ENCODE measurements around the gene WDR41. TPM values are rescaled to one million over a fixed set of nuclear protein-coding genes. Genes with fewer than 3 reads are reported as not detected.
A peak's percentile ranks its signal among the peaks of the same experiment; 100 is the strongest.

The WDR41 gene
- polyA plus RNA-seq, 2 of the 4 experiments (the other 2 are of a cell fraction) = 62.1 to 88.5 TPM

DNA sequence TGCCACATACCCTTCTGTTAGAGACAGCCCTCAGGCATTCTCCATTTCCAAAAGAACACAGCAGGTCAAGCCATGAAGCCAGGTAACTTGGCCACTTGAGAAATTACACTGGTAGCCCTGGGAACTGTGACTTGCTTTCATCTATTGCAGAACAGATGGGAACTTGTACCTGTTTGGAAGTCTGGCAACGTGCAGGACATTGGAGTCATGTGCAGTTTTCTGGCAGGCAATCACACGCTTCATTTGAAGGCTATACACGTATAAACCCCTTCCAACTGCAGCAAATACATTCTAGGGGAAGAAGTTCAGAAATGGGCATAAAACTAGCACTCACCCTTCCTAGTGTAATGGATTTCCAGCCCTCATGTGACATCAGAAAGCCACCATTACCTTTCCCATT is 54.0 kb downstream of the WDR41 start:
- 57% methylated on average over 3 of the region's 3 CpGs for WGBS (ENCODE audit: missing lambda C conversion rate)
- no peaks in the 10 kb centered on the region for H3K4me1 ChIP-seq
- H3K4me2 ChIP-seq = no peak overlapping the region
- FAIRE-seq = no peak
- POLR2A ChIA-PET = no interaction called here
- TF ChIP-seq RARB (CRISPR knock-in tag; IDR thresholded peaks at IDR 0.05) = no peak
- TF ChIP-seq, protein P1, sequence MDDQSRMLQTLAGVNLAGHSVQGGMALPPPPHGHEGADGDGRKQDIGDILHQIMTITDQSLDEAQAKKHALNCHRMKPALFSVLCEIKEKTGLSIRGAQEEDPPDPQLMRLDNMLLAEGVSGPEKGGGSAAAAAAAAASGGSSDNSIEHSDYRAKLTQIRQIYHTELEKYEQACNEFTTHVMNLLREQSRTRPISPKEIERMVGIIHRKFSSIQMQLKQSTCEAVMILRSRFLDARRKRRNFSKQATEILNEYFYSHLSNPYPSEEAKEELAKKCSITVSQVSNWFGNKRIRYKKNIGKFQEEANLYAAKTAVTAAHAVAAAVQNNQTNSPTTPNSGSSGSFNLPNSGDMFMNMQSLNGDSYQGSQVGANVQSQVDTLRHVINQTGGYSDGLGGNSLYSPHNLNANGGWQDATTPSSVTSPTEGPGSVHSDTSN (IDR thresholded peaks at IDR 0.05) = no peak
- no peak for TF ChIP-seq CBX2 (IDR thresholded peaks at IDR 0.05; ENCODE audit: borderline replicate concordance, low read depth)
- TF ChIP-seq FOSB (CRISPR knock-in tag; IDR thresholded peaks at IDR 0.05) = no peak
- DNase-seq (ENCODE audit: low read depth in 1 of 2, low spot score in 1 of 2) = no peak
- ATAC-seq = no peak
- CTCF ChIA-PET = interaction anchor here (0.6 to 3.1 kb wide), 7 partner anchors 10 to 313 kb away, joined by 3 to 20 read pairs (median 5); no protein-coding TSS in a partner anchor
- no peaks in the 10 kb centered on the region for H3K9me3 ChIP-seq
- H3K4me3 ChIP-seq = no peak overlapping the region
- no peak overlapping the region for H3K27ac ChIP-seq

DNA sequence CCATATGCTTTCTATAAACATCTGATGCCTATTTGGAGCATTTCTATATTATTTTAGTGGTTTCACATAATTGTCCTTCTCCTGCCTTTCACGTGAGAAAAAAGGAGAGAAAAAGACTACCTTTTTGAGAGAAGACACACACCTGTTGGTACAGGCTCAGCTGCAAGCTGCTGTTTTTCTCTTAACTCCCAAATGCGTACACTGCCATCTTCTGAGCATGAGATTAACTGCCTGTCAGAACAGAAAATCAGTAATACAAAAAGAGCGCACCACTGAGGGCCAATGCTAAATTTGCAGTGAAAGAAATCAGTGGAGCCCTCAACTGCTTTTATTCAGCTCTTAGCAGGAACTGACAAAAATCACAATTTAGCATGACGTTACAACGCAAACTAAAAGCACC is 54.9 kb downstream of the WDR41 start:
- TF ChIP-seq CBX8 (IDR thresholded peaks at IDR 0.05) (no peak), HOXB5 (CRISPR knock-in tag; IDR thresholded peaks at IDR 0.05) (no peak), POLR2AphosphoS2 (conservative IDR thresholded peaks at IDR 0.05; ENCODE audit: low read length) (no peak), GATA3 (IDR thresholded peaks at IDR 0.05; ENCODE audit: borderline replicate concordance) (no peak), MAZ (IDR thresholded peaks at IDR 0.05; ENCODE audit: borderline replicate concordance, low read depth, low read length) (no peak), TFCP2L1 (CRISPR knock-in tag; IDR thresholded peaks at IDR 0.05) (no peak), RFX5 (IDR thresholded peaks at IDR 0.05) (no peak), FOSL2 (IDR thresholded peaks at IDR 0.05) (no peak), FOSL2 (CRISPR knock-in tag; IDR thresholded peaks at IDR 0.05) (no peak), JUNB (IDR thresholded peaks at IDR 0.05) (no peak), SMC3 (IDR thresholded peaks at IDR 0.05) (peak; percentile 53), POLR2A (IDR thresholded peaks at IDR 0.05; ENCODE audit: low read length) (no peak), ZSCAN20 (CRISPR knock-in tag; IDR thresholded peaks at IDR 0.05) (no peak), TP53 (CRISPR knock-in tag; IDR thresholded peaks at IDR 0.05) (no peak), JUN (IDR thresholded peaks at IDR 0.05) (no peak), RAD21 (conservative IDR thresholded peaks at IDR 0.05 in 1 of 2, IDR thresholded peaks at IDR 0.05 in 1 of 2) (peak; percentile 54 to 60)
- TF ChIP-seq, protein P2, sequence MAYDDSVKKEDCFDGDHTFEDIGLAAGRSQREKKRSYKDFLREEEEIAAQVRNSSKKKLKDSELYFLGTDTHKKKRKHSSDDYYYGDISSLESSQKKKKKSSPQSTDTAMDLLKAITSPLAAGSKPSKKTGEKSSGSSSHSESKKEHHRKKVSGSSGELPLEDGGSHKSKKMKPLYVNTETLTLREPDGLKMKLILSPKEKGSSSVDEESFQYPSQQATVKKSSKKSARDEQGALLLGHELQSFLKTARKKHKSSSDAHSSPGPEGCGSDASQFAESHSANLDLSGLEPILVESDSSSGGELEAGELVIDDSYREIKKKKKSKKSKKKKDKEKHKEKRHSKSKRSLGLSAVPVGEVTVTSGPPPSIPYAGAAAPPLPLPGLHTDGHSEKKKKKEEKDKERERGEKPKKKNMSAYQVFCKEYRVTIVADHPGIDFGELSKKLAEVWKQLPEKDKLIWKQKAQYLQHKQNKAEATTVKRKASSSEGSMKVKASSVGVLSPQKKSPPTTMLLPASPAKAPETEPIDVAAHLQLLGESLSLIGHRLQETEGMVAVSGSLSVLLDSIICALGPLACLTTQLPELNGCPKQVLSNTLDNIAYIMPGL (CRISPR knock-in tag; IDR thresholded peaks at IDR 0.05; ENCODE audit: borderline replicate concordance) = no peak
- TF ChIP-seq, protein P3, sequence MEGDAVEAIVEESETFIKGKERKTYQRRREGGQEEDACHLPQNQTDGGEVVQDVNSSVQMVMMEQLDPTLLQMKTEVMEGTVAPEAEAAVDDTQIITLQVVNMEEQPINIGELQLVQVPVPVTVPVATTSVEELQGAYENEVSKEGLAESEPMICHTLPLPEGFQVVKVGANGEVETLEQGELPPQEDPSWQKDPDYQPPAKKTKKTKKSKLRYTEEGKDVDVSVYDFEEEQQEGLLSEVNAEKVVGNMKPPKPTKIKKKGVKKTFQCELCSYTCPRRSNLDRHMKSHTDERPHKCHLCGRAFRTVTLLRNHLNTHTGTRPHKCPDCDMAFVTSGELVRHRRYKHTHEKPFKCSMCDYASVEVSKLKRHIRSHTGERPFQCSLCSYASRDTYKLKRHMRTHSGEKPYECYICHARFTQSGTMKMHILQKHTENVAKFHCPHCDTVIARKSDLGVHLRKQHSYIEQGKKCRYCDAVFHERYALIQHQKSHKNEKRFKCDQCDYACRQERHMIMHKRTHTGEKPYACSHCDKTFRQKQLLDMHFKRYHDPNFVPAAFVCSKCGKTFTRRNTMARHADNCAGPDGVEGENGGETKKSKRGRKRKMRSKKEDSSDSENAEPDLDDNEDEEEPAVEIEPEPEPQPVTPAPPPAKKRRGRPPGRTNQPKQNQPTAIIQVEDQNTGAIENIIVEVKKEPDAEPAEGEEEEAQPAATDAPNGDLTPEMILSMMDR (IDR thresholded peaks at IDR 0.05) = peak; percentile 51
- TF ChIP-seq, protein P4, sequence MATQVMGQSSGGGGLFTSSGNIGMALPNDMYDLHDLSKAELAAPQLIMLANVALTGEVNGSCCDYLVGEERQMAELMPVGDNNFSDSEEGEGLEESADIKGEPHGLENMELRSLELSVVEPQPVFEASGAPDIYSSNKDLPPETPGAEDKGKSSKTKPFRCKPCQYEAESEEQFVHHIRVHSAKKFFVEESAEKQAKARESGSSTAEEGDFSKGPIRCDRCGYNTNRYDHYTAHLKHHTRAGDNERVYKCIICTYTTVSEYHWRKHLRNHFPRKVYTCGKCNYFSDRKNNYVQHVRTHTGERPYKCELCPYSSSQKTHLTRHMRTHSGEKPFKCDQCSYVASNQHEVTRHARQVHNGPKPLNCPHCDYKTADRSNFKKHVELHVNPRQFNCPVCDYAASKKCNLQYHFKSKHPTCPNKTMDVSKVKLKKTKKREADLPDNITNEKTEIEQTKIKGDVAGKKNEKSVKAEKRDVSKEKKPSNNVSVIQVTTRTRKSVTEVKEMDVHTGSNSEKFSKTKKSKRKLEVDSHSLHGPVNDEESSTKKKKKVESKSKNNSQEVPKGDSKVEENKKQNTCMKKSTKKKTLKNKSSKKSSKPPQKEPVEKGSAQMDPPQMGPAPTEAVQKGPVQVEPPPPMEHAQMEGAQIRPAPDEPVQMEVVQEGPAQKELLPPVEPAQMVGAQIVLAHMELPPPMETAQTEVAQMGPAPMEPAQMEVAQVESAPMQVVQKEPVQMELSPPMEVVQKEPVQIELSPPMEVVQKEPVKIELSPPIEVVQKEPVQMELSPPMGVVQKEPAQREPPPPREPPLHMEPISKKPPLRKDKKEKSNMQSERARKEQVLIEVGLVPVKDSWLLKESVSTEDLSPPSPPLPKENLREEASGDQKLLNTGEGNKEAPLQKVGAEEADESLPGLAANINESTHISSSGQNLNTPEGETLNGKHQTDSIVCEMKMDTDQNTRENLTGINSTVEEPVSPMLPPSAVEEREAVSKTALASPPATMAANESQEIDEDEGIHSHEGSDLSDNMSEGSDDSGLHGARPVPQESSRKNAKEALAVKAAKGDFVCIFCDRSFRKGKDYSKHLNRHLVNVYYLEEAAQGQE (IDR thresholded peaks at IDR 0.05) = no peak
- TF ChIP-seq, protein P5, sequence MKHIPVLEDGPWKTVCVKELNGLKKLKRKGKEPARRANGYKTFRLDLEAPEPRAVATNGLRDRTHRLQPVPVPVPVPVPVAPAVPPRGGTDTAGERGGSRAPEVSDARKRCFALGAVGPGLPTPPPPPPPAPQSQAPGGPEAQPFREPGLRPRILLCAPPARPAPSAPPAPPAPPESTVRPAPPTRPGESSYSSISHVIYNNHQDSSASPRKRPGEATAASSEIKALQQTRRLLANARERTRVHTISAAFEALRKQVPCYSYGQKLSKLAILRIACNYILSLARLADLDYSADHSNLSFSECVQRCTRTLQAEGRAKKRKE (CRISPR knock-in tag; IDR thresholded peaks at IDR 0.05; ENCODE audit: low read depth) = no peak
- peak in 1 of 2 experiments; percentile 43 for DNase-seq (ENCODE audit: low read depth in 1 of 2, low spot score in 1 of 2)
- ChIA-PET CTCF (interaction anchor here (0.7 to 3.1 kb wide), 23 partner anchors 9 to 569 kb away, joined by 3 to 20 read pairs (median 4); partner anchors contain the start of gene WDR41), POLR2A (no interaction called here)
- WGBS (ENCODE audit: missing lambda C conversion rate) = 84% methylated on average over 5 of the region's 5 CpGs
- Histone ChIP-seq H3K4me3 (no peak overlapping the region), H3K27ac (no peak overlapping the region), H3K4me2 (no peak overlapping the region), H3K4me1 (no peaks in the 10 kb centered on the region), H3K9me3 (no peaks in the 10 kb centered on the region)
- ATAC-seq = peak; percentile 39 to 65; a peak in 3 of 6 replicates
- peak; percentile 28 for FAIRE-seq
